DMS53 (cell line): ENCODE results near the gene ANKRD61.
"Not testable (repeated sequence)": the region's sequence is repeated elsewhere in the genome, so short reads cannot be mapped to it uniquely, and the experiment has no call there.

Source experiments
- DNase-seq: peaks from one replicate; lab custom pipeline; 2025; lab: John Stamatoyannopoulos, UW

Gene ANKRD61

GRCh38 chr7:6032167-6032566 is 991 bp downstream of the ANKRD61 start:
- no peak for DNase-seq

- DNase-seq: no peak
Observed at GRCh38 chr7:6032641-6033040, 1.5 kb downstream of the ANKRD61 start.

GRCh38 chr7:6035165-6035564 is 4.0 kb downstream of the ANKRD61 start:
- no peak for DNase-seq

GRCh38 chr7:6035686-6036085 is 4.5 kb downstream of the ANKRD61 start:
- DNase-seq: no peak

GRCh38 chr7:6049780-6050179 is 18.6 kb downstream of the ANKRD61 start:
- no peak for DNase-seq

GRCh38 chr7:6051185-6051584 is 20.0 kb downstream of the ANKRD61 start:
- not testable (repeated sequence) for DNase-seq

GRCh38 chr7:6056616-6057015 is 25.4 kb downstream of the ANKRD61 start:
- DNase-seq: no peak

GRCh38 chr7:6057316-6058129 is 26.3 kb downstream of the ANKRD61 start:
- no peak for DNase-seq

GRCh38 chr7:6059941-6060340 is 28.8 kb downstream of the ANKRD61 start:
- DNase-seq: not testable (repeated sequence)

- no peak for DNase-seq
Observed at GRCh38 chr7:6071406-6071805, 40.2 kb downstream of the ANKRD61 start.

- DNase-seq: no peak
Observed at GRCh38 chr7:6074612-6075380, 43.6 kb downstream of the ANKRD61 start.

GRCh38 chr7:6078548-6078947 is 47.4 kb downstream of the ANKRD61 start:
- no peak for DNase-seq

GRCh38 chr7:6083047-6083446 is 51.9 kb downstream of the ANKRD61 start:
- not testable (repeated sequence) for DNase-seq
